ENCODE measurements around the gene PIK3AP1. TPM values are rescaled to one million over a fixed set of nuclear protein-coding genes. Genes with fewer than 3 reads are reported as not detected.

Gene PIK3AP1
- total and polyA plus RNA-seq, 2 of the 8 experiments (the other 6 are each of a cell fraction or from before 2014, with no cell fraction given) = 1.9 to 4.5 TPM

DNA sequence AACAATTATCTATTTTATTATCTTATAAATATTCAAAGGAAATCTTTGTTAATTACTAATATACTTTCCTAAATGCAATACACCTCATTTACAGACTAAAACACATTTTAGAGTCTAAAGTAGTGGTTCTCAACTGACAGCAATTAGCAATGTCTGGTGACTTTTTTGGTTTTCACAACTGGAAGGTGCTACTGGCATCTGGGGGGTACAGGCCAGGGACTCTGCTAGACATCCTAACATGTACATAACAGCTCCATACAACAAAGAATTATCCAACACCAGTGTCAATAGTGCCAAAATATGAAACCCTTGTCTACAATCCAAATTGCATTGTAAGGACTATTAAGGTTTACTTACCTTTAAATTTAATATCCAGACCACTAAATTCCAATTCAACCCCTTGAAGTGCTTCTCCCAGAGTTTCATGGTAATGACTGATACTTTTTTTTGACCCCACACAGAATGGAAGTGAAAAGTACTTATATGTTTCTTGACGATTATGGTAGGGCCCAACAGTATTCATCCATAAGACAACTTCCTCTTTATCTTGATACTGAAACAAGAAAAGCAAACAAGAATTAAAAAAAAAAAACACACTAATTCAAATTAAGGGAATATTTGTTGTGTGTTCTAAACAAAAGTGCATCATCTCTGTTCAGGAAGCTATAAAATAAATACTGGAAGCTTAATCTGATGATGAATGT is 143.9 kb downstream of the PIK3AP1 start:
- H2BK20ac ChIP-seq (ENCODE audit: low read length) = no peak overlapping the region

More for the DNA sequence above, 143.9 kb downstream of the PIK3AP1 start:
- Histone ChIP-seq H3K9ac (replicated peaks in 1 of 4; ENCODE audit: extremely low read depth in 1 of 4, low read depth in 3 of 4, low read length in 3 of 4) (no peak overlapping the region), H3K27me3 (replicated peaks in 1 of 4; ENCODE audit: control insufficient read depth in 3 of 4, extremely low read depth in 1 of 4, insufficient read depth in 3 of 4, low read length in 3 of 4) (no peaks in the 10 kb centered on the region), H3K23ac (ENCODE audit: insufficient read length) (no peak overlapping the region), H4K5ac (ENCODE audit: insufficient read length, low read depth, low read length) (no peak overlapping the region), H3K4ac (replicated peaks; ENCODE audit: insufficient read length, low read depth, low read length) (no peak overlapping the region), H3K9me3 (ENCODE audit: insufficient read depth in 2 of 2, low read depth in 1 of 2, low read length in 1 of 2) (no peaks in the 10 kb centered on the region), H2BK5ac (ENCODE audit: low read depth, low read length) (no peak overlapping the region), H2BK12ac (ENCODE audit: low read depth, low read length) (no peak overlapping the region), H3K4me2 (ENCODE audit: insufficient read depth in 1 of 2, low read depth in 2 of 2, low read length in 2 of 2) (no peak overlapping the region), H3K23me2 (ENCODE audit: low read depth, low read length) (no peaks in the 10 kb centered on the region), H2BK120ac (replicated peaks; ENCODE audit: low read depth, low read length) (no peak overlapping the region), H3K14ac (ENCODE audit: insufficient read length) (no peak overlapping the region), H3K4me1 (replicated peaks in 1 of 4; ENCODE audit: control insufficient read depth in 3 of 4, insufficient read depth in 4 of 4, low read length in 3 of 4) (peaks cover 0 to 12% (median 4%) of the 10 kb centered on the region in 4 experiments; a peak in 3 of 7 replicates), H3K18ac (ENCODE audit: extremely low read depth, low read length) (no peak overlapping the region), H3K4me3 (ENCODE audit: extremely low read depth in 1 of 4, insufficient read depth in 2 of 4, low read depth in 3 of 4, low read length in 4 of 4) (no peak overlapping the region), H3K27ac (ENCODE audit: low read depth, low read length) (no peak overlapping the region), H3K56ac (replicated peaks; ENCODE audit: insufficient read length, low read depth, low read length) (no peak overlapping the region), H2AFZ (ENCODE audit: low read length) (no peak overlapping the region), H3K79me1 (ENCODE audit: low read depth, low read length) (0 out of 2 replicates have a peak, but pooled peaks cover 2% of the 10 kb centered on the region), H4K20me1 (replicated peaks in 1 of 2; ENCODE audit: control insufficient read depth in 1 of 2, insufficient read depth in 2 of 2, low read length in 2 of 2) (peaks cover 8 to 15% of the 10 kb centered on the region in 2 experiments), H3K36me3 (ENCODE audit: control insufficient read depth in 2 of 4, insufficient read depth in 4 of 4, low read length in 3 of 4) (peaks cover 3 to 16% (median 6%) of the 10 kb centered on the region in 4 experiments; a peak in 4 of 8 replicates), H3K79me2 (ENCODE audit: control insufficient read depth in 1 of 2, insufficient read depth in 2 of 2, low read length in 2 of 2) (peaks cover 0 to 95% of the 10 kb centered on the region in 2 experiments; a peak in 2 of 4 replicates), H2AK5ac (ENCODE audit: low read depth, low read length) (no peak overlapping the region), H4K91ac (replicated peaks; ENCODE audit: insufficient read length, low read length) (no peak overlapping the region), H4K8ac (ENCODE audit: extremely low read depth, insufficient read depth, low read length) (no peak overlapping the region), H2BK15ac (ENCODE audit: low read length) (no peak overlapping the region)
- DNase-seq (ENCODE audit: low read depth in 1 of 2, low spot score in 2 of 2) (no peak), FAIRE-seq (no peak)
- WGBS, 2 experiments (ENCODE audit: extremely low coverage in 1 of 2, insufficient coverage in 1 of 2, insufficient read length in 1 of 2, insufficient replicate concordance in 2 of 2, low coverage in 1 of 2, low lambda C conversion rate in 2 of 2, missing lambda C conversion rate in 1 of 2) = 88% methylated on average over 1 of the region's 1 CpG; no CpG with 5 or more reads in 1 of the 2 experiments
- TF ChIP-seq SIRT6 (IDR thresholded peaks at IDR 0.05; ENCODE audit: low read length) = no peak
- no peak for TF ChIP-seq CBX5 (IDR thresholded peaks at IDR 0.05; ENCODE audit: low read depth, low read length)
- TF ChIP-seq CTBP2 (IDR thresholded peaks at IDR 0.05; ENCODE audit: borderline replicate concordance, insufficient read depth, insufficient read length, low read length) = no peak
- TF ChIP-seq RBBP5 (IDR thresholded peaks at IDR 0.05; ENCODE audit: borderline replicate concordance, low read depth, low read length) = no peak
- no peak for TF ChIP-seq KDM1A (IDR thresholded peaks at IDR 0.05; ENCODE audit: borderline replicate concordance, low read length)
- TF ChIP-seq, protein P1, sequence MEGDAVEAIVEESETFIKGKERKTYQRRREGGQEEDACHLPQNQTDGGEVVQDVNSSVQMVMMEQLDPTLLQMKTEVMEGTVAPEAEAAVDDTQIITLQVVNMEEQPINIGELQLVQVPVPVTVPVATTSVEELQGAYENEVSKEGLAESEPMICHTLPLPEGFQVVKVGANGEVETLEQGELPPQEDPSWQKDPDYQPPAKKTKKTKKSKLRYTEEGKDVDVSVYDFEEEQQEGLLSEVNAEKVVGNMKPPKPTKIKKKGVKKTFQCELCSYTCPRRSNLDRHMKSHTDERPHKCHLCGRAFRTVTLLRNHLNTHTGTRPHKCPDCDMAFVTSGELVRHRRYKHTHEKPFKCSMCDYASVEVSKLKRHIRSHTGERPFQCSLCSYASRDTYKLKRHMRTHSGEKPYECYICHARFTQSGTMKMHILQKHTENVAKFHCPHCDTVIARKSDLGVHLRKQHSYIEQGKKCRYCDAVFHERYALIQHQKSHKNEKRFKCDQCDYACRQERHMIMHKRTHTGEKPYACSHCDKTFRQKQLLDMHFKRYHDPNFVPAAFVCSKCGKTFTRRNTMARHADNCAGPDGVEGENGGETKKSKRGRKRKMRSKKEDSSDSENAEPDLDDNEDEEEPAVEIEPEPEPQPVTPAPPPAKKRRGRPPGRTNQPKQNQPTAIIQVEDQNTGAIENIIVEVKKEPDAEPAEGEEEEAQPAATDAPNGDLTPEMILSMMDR (IDR thresholded peaks at IDR 0.05; ENCODE audit: control extremely low read depth in 1 of 3, insufficient read depth in 1 of 3, low read depth in 1 of 3, low read length in 3 of 3) = no peak
- CTCF ChIA-PET (ENCODE audit: partially characterized antibody) = interaction anchor here (0.6 kb wide), 1 partner anchor 25 kb away, joined by 3 read pairs; no protein-coding TSS in a partner anchor
- POLR2A ChIA-PET (ENCODE audit: partially characterized antibody) = interaction anchor here (0.7 kb wide), 1 partner anchor 8 kb away, joined by 3 read pairs; no protein-coding TSS in a partner anchor

Measured in H1 (cell line).